WTC11 (cell line): Measurements from ENCODE around the gene CD160. TPM values are rescaled to one million over a fixed set of nuclear protein-coding genes. Genes with fewer than 3 reads are reported as not detected.

Experiments
- ATAC-seq: fragments of 200-7000 bp; cut with Tn5 transposase; 2 replicates; pipeline ENCODE4 v1.10.0; 2021; ENCODE audit warnings: mild to moderate bottlenecking, moderate library complexity
- CTCF ChIA-PET: fragments of 300-600 bp; sonication (Branson Sonifier 250); formaldehyde crosslinking; loops from one replicate; lab custom pipeline; 2021; ENCODE audit warnings: antibody characterized with exemption; lab: Charles Lee
- POLR2A ChIA-PET: fragments of 350-600 bp; sonication (Branson Sonifier 250); formaldehyde crosslinking; loops from one replicate; lab custom pipeline; 2021; ENCODE audit warnings: antibody characterized with exemption; lab: Charles Lee
- DNase-seq: peaks from one replicate; pipeline ENCODE4 v3.0.0; 2021; ENCODE audit warnings: low spot score
- H3K27ac Mint-ChIP-seq: 2 replicates; pipeline ENCODE4 v1.8.0; 2021; ENCODE audit warnings: mixed read lengths
- H3K27me3 Mint-ChIP-seq: 2 replicates; pipeline ENCODE4 v1.8.0; 2021; ENCODE audit warnings: low read depth, mild to moderate bottlenecking, moderate library complexity, mixed read lengths
- H3K36me3 Mint-ChIP-seq: 2 replicates; pipeline ENCODE4 v1.8.0; 2021; ENCODE audit warnings: mixed read lengths
- H3K4me1 Mint-ChIP-seq: 2 replicates; pipeline ENCODE4 v1.8.0; 2022; ENCODE audit warnings: mixed read lengths
- H3K4me3 Mint-ChIP-seq: 2 replicates; pipeline ENCODE4 v1.8.0; 2021; ENCODE audit warnings: mild to moderate bottlenecking, moderate library complexity, mixed read lengths
- H3K9me3 Mint-ChIP-seq: 2 replicates; pipeline ENCODE4 v1.8.0; 2021; ENCODE audit warnings: mixed read lengths
- GABPB1 ChIP-seq: sonication (generic); formaldehyde crosslinking; IDR thresholded peaks from 2 replicates; pipeline ENCODE4 v1.8.1; 2023; ENCODE audit warnings: mild to moderate bottlenecking, missing genetic modification reagents
- HMGA2 ChIP-seq: fragments of 250-450 bp; sonication (Bioruptor Pico); IDR thresholded peaks from 2 replicates; pipeline ENCODE4 v1.4.0; 2021; ENCODE audit warnings: mild to moderate bottlenecking, moderate library complexity
- IRF2 ChIP-seq: sonication (generic); formaldehyde crosslinking; IDR thresholded peaks from 2 replicates; pipeline ENCODE4 v1.8.0; 2022; ENCODE audit warnings: low read depth, missing genetic modification reagents, borderline replicate concordance
- KAT7 ChIP-seq: sonication (generic); formaldehyde crosslinking; IDR thresholded peaks from 2 replicates; pipeline ENCODE4 v1.8.1; 2023; ENCODE audit warnings: missing genetic modification reagents, mild to moderate bottlenecking, borderline replicate concordance
- OVOL2 ChIP-seq: fragments of 250-450 bp; sonication (Bioruptor Pico); IDR thresholded peaks from 2 replicates; pipeline ENCODE4 v1.9.0; 2021; ENCODE audit warnings: mild to moderate bottlenecking, borderline replicate concordance
- PRRX2 ChIP-seq: fragments of 250-450 bp; sonication (Bioruptor Pico); IDR thresholded peaks from 2 replicates; pipeline ENCODE4 v1.8.0; 2021; ENCODE audit warnings: mild to moderate bottlenecking
- RORB ChIP-seq: fragments of 250-450 bp; sonication (Bioruptor Pico); IDR thresholded peaks from 2 replicates; pipeline ENCODE4 v1.9.0; 2021; ENCODE audit warnings: mild to moderate bottlenecking
- SMAD4 ChIP-seq: sonication (generic); formaldehyde crosslinking; IDR thresholded peaks from 2 replicates; pipeline ENCODE4 v1.8.0; 2022; ENCODE audit warnings: mild to moderate bottlenecking, missing genetic modification reagents
- SOX15 ChIP-seq: fragments of 250-450 bp; sonication (Bioruptor Pico); IDR thresholded peaks from 2 replicates; pipeline ENCODE4 v1.9.0; 2021; ENCODE audit warnings: mild to moderate bottlenecking
- TEAD4 ChIP-seq: sonication (generic); formaldehyde crosslinking; IDR thresholded peaks from 2 replicates; pipeline ENCODE4 v1.8.0; 2022; ENCODE audit warnings: mild to moderate bottlenecking, missing genetic modification reagents
- ZBTB21 ChIP-seq: sonication (generic); formaldehyde crosslinking; IDR thresholded peaks from 2 replicates; pipeline ENCODE4 v1.8.1; 2023; ENCODE audit warnings: mild to moderate bottlenecking, missing genetic modification reagents, borderline replicate concordance
- ZNF232 ChIP-seq: sonication (generic); formaldehyde crosslinking; IDR thresholded peaks from 2 replicates; pipeline ENCODE4 v1.8.0; 2022; ENCODE audit warnings: mild to moderate bottlenecking, missing genetic modification reagents
- ZNF263 ChIP-seq: sonication (generic); formaldehyde crosslinking; IDR thresholded peaks from 2 replicates; pipeline ENCODE4 v1.8.1; 2022; ENCODE audit warnings: low read depth, mild to moderate bottlenecking, moderate library complexity, missing genetic modification reagents
- ZNF416 ChIP-seq: fragments of 250-450 bp; sonication (Bioruptor Pico); IDR thresholded peaks from 2 replicates; pipeline ENCODE4 v1.9.0; 2021; ENCODE audit warnings: mild to moderate bottlenecking, inconsistent platforms
- total RNA-seq: library from RNA; stranded (reverse); gene quantifications from 3 replicates; pipeline ENCODE4 v1.2.3, GENCODE V29; 2021
- TF ChIP-seq, protein P1 (sequence below): fragments of 250-450 bp; sonication (Bioruptor Pico); IDR thresholded peaks from 2 replicates; pipeline ENCODE4 v1.9.0; 2021; ENCODE audit warnings: moderate library complexity, mild to moderate bottlenecking, inconsistent platforms, borderline replicate concordance
- TF ChIP-seq, protein P2 (sequence below): fragments of 250-450 bp; sonication (Bioruptor Pico); IDR thresholded peaks from 2 replicates; pipeline ENCODE4 v1.8.0; 2021; ENCODE audit warnings: mild to moderate bottlenecking
- TF ChIP-seq, protein P3 (sequence below): sonication (generic); formaldehyde crosslinking; IDR thresholded peaks from 2 replicates; pipeline ENCODE4 v1.8.0; 2023; ENCODE audit warnings: missing genetic modification reagents, mild to moderate bottlenecking, borderline replicate concordance
- TF ChIP-seq, protein P4 (sequence below): sonication (generic); formaldehyde crosslinking; IDR thresholded peaks from 2 replicates; pipeline ENCODE4 v1.8.1; 2022; ENCODE audit warnings: low read depth, missing genetic modification reagents, borderline replicate concordance

Gene CD160
- total RNA-seq, 1 experiment from 2014 or later: not detected

DNA sequence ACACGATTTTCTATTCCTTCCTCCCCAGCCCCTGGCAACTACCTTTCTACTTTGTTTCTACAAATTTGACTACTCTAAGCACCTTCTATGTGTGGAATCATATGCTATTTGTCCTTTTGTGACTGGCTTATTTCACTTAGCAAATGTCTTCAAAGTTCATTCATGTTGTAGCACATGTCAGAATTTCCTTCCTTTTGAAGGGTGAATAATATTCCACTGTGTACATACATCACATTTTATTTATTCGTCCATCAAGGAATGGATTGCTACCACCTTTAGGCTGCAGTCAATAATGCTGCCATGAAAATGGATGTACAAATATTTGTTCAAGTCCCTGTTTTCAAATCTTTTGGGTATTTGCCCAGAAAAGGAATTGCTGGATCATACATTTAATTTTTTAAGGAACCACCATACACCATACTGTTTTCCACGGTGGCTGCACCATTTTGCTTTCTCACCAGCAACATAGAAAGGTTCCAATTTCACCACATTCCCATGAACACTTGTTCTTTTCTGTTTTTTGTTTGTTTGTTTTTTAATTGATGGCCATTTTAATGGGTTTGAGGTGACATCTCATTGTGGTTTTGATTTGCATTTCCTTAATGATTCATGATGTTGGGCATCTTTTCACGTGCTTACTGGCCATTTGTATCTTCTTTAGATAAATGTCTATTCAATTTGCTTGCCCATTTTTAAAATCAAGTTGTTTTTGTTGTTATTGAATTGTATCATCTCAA lies 8.8 kb upstream of the CD160 start:
- H3K27me3 Mint-ChIP-seq: no peaks in the 10 kb centered on the region; the same call in 1 of the 2 replicates
- POLR2A ChIA-PET: no interaction called here

DNA sequence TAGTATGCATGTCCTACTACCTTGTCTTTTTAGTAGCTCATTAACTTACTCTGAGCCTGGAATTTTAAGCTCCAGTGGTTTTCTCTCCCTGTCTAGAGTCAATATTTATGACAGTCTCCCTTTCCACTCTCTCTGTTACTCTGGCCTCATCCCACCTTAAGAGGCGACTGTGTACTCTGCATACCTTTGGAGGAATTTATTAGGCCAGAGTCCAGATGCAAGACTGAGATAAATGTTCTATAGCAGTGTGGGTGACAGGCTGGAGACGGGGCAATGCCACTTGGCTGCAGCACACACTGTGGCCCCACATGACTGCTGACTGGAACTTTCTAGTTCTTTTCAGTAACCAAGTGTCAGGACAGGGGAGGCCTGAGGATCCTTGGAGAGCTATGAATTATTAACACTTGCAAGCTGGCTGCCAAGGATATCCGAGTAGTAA lies 8.1 kb upstream of the CD160 start:
- TF ChIP-seq ZNF263 (CRISPR knock-in tag) (no peak), KAT7 (CRISPR knock-in tag) (no peak), ZBTB21 (CRISPR knock-in tag) (no peak), TEAD4 (CRISPR knock-in tag) (no peak), PRRX2 (no peak), ZNF232 (CRISPR knock-in tag) (no peak), SOX15 (no peak), GABPB1 (CRISPR knock-in tag) (no peak), ZNF416 (no peak), RORB (CRISPR knock-in tag) (no peak)
- TF ChIP-seq, protein P1, sequence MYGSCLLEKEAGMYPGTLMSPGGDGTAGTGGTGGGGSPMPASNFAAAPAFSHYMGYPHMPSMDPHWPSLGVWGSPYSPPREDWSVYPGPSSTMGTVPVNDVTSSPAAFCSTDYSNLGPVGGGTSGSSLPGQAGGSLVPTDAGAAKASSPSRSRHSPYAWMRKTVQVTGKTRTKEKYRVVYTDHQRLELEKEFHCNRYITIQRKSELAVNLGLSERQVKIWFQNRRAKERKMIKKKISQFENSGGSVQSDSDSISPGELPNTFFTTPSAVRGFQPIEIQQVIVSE (CRISPR knock-in tag): no peak
- Mint-ChIP-seq H3K27ac (no peak overlapping the region), H3K36me3 (no peaks in the 10 kb centered on the region), H3K4me1 (peaks cover 16% of the 10 kb centered on the region), H3K4me3 (no peak overlapping the region), H3K27me3 (no peaks in the 10 kb centered on the region; the same call in 1 of the 2 replicates), H3K9me3 (peaks cover 4% of the 10 kb centered on the region; the same call in 1 of the 2 replicates)
- CTCF ChIA-PET: interaction anchor here (1.3 kb wide), 1 partner anchor 10 kb away, joined by 3 read pairs; no protein-coding TSS in a partner anchor
- POLR2A ChIA-PET: interaction anchor here (0.7 kb wide), 1 partner anchor 246 kb away, joined by 4 read pairs; no protein-coding TSS in a partner anchor
- ATAC-seq: no peak
- DNase-seq: no peak

More for the DNA sequence above, 8.8 kb upstream of the CD160 start:
- DNase-seq: no peak
- no peak for ATAC-seq
- peaks cover 16% of the 10 kb centered on the region for H3K4me1 Mint-ChIP-seq
- no peak for TF ChIP-seq OVOL2 (CRISPR knock-in tag)
- no peak for TF ChIP-seq HMGA2 (CRISPR knock-in tag)
- no peak for TF ChIP-seq ZNF416
- TF ChIP-seq, protein P2, sequence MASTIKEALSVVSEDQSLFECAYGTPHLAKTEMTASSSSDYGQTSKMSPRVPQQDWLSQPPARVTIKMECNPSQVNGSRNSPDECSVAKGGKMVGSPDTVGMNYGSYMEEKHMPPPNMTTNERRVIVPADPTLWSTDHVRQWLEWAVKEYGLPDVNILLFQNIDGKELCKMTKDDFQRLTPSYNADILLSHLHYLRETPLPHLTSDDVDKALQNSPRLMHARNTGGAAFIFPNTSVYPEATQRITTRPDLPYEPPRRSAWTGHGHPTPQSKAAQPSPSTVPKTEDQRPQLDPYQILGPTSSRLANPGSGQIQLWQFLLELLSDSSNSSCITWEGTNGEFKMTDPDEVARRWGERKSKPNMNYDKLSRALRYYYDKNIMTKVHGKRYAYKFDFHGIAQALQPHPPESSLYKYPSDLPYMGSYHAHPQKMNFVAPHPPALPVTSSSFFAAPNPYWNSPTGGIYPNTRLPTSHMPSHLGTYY (CRISPR knock-in tag): no peak
- TF ChIP-seq, protein P3, sequence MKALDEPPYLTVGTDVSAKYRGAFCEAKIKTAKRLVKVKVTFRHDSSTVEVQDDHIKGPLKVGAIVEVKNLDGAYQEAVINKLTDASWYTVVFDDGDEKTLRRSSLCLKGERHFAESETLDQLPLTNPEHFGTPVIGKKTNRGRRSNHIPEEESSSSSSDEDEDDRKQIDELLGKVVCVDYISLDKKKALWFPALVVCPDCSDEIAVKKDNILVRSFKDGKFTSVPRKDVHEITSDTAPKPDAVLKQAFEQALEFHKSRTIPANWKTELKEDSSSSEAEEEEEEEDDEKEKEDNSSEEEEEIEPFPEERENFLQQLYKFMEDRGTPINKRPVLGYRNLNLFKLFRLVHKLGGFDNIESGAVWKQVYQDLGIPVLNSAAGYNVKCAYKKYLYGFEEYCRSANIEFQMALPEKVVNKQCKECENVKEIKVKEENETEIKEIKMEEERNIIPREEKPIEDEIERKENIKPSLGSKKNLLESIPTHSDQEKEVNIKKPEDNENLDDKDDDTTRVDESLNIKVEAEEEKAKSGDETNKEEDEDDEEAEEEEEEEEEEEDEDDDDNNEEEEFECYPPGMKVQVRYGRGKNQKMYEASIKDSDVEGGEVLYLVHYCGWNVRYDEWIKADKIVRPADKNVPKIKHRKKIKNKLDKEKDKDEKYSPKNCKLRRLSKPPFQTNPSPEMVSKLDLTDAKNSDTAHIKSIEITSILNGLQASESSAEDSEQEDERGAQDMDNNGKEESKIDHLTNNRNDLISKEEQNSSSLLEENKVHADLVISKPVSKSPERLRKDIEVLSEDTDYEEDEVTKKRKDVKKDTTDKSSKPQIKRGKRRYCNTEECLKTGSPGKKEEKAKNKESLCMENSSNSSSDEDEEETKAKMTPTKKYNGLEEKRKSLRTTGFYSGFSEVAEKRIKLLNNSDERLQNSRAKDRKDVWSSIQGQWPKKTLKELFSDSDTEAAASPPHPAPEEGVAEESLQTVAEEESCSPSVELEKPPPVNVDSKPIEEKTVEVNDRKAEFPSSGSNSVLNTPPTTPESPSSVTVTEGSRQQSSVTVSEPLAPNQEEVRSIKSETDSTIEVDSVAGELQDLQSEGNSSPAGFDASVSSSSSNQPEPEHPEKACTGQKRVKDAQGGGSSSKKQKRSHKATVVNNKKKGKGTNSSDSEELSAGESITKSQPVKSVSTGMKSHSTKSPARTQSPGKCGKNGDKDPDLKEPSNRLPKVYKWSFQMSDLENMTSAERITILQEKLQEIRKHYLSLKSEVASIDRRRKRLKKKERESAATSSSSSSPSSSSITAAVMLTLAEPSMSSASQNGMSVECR (CRISPR knock-in tag): no peak
- TF ChIP-seq SMAD4 (CRISPR knock-in tag): no peak
- TF ChIP-seq, protein P4, sequence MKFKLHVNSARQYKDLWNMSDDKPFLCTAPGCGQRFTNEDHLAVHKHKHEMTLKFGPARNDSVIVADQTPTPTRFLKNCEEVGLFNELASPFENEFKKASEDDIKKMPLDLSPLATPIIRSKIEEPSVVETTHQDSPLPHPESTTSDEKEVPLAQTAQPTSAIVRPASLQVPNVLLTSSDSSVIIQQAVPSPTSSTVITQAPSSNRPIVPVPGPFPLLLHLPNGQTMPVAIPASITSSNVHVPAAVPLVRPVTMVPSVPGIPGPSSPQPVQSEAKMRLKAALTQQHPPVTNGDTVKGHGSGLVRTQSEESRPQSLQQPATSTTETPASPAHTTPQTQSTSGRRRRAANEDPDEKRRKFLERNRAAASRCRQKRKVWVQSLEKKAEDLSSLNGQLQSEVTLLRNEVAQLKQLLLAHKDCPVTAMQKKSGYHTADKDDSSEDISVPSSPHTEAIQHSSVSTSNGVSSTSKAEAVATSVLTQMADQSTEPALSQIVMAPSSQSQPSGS (CRISPR knock-in tag): no peak
- TF ChIP-seq IRF2 (CRISPR knock-in tag): no peak
- TF ChIP-seq, protein P1 (CRISPR knock-in tag): no peak
- TF ChIP-seq, all 79 proteins: peak for 0
- H3K27ac Mint-ChIP-seq: no peak overlapping the region
- CTCF ChIA-PET: interaction anchor here (1.3 to 2.2 kb wide), 2 partner anchors 10 to 11 kb away, joined by 3 to 11 read pairs; no protein-coding TSS in a partner anchor
- peaks cover 4% of the 10 kb centered on the region; the same call in 1 of the 2 replicates for H3K9me3 Mint-ChIP-seq
- H3K4me3 Mint-ChIP-seq: no peak overlapping the region
- H3K36me3 Mint-ChIP-seq: no peaks in the 10 kb centered on the region
